Activated CD8-positive, alpha-beta T cell treated with anti-CD3 and anti-CD28 coated beads, Interleukin-2, amount 10 ng/mL, durations not matched to agents 7 days and 5 days (primary cell): ENCODE measurements around the gene TNS4. TPM values are rescaled to one million over a fixed set of nuclear protein-coding genes. Genes with fewer than 3 reads are reported as not detected.

Experiments
- ATAC-seq: fragments of 150-1000 bp; cut with Tn5 transposase; one replicate; pipeline ENCODE4 v1.10.0; 2021; ENCODE audit warnings: moderate library complexity
- CTCF ChIA-PET: fragments of 350-600 bp; sonication (Branson Sonifier 250); formaldehyde crosslinking; loops from one replicate; lab custom pipeline; 2021; ENCODE audit warnings: antibody characterized with exemption; lab: Charles Lee
- POLR2A ChIA-PET: fragments of 350-600 bp; sonication (Branson Sonifier 250); formaldehyde crosslinking; loops from one replicate; lab custom pipeline; 2021; ENCODE audit warnings: antibody characterized with exemption; lab: Charles Lee
- DNase-seq: peaks from one replicate; pipeline ENCODE4 v3.0.0-alpha.2; 2020
- H3K27ac Mint-ChIP-seq: one replicate; pipeline ENCODE4 v1.8.0; 2021; ENCODE audit warnings: mild to moderate bottlenecking, mixed read lengths
- H3K27me3 Mint-ChIP-seq: one replicate; pipeline ENCODE4 v1.8.0; 2021; ENCODE audit warnings: low read depth, mixed read lengths
- H3K36me3 Mint-ChIP-seq: one replicate; pipeline ENCODE4 v1.8.0; 2021; ENCODE audit warnings: low read depth, mixed read lengths
- H3K4me1 Mint-ChIP-seq: one replicate; pipeline ENCODE4 v1.8.0; 2021; ENCODE audit warnings: low read depth, mixed read lengths
- H3K4me3 Mint-ChIP-seq: one replicate; pipeline ENCODE4 v1.8.0; 2021; ENCODE audit warnings: mild to moderate bottlenecking, mixed read lengths
- H3K9me3 Mint-ChIP-seq: one replicate; pipeline ENCODE4 v1.8.0; 2022; ENCODE audit warnings: mixed read lengths; ENCODE audit not compliant: insufficient read depth
- total RNA-seq, 2 experiments: library from RNA; stranded (reverse); gene quantifications; one replicate each; pipeline ENCODE4 v1.2.3, GENCODE V29; 2021

The TNS4 gene
- total RNA-seq, 2 experiments from 2014 or later: 8.4 to 9.0 TPM

DNA sequence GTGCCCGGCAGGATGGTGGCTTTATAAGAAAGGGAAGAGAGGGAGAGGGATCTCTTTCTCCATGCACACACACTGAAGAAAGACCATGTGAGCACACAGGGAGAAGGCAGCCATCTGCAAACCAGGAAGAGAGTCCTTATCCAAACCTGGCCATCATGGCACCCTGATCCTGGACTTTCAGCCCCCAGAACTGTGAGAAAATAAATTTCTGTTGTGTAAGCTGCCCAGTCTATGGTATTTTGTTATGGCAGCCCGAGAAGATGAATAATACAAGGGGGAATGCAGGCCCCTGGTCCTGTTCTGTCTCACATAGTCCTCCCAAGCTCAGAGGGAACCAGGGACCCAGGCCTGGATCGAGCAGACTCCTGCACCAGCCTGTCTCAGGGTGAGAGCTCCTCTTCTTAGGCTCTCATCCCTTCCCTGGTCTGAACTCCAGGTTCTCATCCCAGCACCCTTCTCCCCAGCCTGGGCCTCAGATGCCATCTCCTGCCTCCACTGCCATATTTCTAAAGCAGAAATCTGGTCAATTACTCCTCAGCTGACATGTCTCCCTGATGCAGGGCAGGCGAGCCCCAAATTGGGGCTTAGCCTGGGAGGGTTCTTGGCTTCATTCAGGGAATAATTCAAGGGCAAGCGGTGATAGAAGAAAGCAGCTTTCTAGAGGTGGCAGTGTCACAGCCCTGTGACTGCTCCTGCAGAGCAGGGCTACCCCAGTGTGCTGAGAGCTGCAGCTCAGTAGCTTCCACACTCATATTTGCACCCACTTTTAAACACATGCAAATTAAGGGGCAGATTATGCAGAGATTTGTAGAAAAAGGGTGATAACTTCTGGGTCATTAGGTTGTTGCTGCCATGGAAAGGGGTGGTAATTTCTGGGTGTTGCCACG is 29.3 kb downstream of the TNS4 start:
- Mint-ChIP-seq H3K36me3 (peaks cover 2% of the 10 kb centered on the region), H3K27me3 (peaks cover 5% of the 10 kb centered on the region), H3K4me3 (no peak overlapping the region), H3K27ac (no peak overlapping the region), H3K9me3 (no peaks in the 10 kb centered on the region), H3K4me1 (peaks cover 17% of the 10 kb centered on the region)
- POLR2A ChIA-PET: interaction anchor here (1.2 to 1.6 kb wide), 3 partner anchors 8 to 60 kb away, joined by 3 to 4 read pairs (median 3); no protein-coding TSS in a partner anchor
- CTCF ChIA-PET: interaction anchor here (1.0 to 1.5 kb wide), 2 partner anchors 60 to 61 kb away, joined by 3 read pairs; no protein-coding TSS in a partner anchor
- DNase-seq: no peak
- no peak for ATAC-seq

DNA sequence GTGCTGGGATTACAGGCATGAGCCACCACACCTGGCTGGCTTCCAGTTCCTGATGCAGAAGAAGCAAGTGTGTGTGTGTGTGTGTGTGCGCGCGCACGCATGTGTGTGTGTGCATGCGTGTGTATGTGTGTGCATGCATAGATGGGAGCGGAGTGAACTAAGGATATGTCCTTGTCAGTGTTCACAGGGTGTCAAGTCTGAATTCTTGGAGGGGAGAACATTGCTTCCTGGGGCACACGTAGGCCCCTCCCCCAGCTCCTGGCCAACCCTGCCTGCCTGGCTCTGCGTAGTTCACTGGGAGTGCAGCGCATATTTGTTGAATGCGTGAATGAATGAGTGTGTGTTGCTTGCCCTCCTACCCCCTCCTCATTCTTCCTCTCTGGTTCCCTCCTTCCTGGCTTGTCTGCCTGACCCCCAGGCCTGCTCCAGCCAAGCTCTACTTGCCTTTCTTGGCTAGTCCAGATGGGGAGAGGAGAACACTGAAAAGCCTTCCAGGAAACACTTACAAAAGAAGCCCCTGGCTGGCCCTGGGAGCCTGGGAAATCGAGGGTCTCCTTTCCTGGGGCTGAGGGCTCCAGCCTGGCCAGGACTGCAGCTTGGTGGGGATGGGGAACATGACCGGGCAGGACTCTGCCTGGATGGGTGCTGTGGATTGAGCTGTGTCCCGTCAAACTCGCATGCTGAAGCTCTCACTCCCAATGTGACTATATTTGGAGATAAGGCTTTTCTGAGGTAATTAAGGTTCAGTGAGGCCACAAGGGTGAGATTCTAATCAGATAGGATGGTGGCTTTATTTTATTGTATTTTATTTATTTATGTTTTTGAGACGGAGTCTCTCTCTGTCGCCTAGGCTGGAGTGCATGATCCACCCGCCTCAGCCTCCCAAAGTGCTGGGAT is 30.2 kb downstream of the TNS4 start:
- DNase-seq: no peak
- no peaks in the 10 kb centered on the region for H3K36me3 Mint-ChIP-seq
- ChIA-PET POLR2A (interaction anchor here (0.6 to 1.6 kb wide), 4 partner anchors 9 to 276 kb away, joined by 3 to 4 read pairs (median 3); no protein-coding TSS in a partner anchor), CTCF (interaction anchor here (1.5 kb wide), 2 partner anchors 30 to 61 kb away, joined by 3 to 4 read pairs; no protein-coding TSS in a partner anchor)
- ATAC-seq: no peak
- H3K27me3 Mint-ChIP-seq: peaks cover 9% of the 10 kb centered on the region
- H3K27ac Mint-ChIP-seq: no peak overlapping the region
- peaks cover 15% of the 10 kb centered on the region for H3K4me1 Mint-ChIP-seq
- H3K9me3 Mint-ChIP-seq: no peaks in the 10 kb centered on the region
- H3K4me3 Mint-ChIP-seq: no peak overlapping the region

DNA sequence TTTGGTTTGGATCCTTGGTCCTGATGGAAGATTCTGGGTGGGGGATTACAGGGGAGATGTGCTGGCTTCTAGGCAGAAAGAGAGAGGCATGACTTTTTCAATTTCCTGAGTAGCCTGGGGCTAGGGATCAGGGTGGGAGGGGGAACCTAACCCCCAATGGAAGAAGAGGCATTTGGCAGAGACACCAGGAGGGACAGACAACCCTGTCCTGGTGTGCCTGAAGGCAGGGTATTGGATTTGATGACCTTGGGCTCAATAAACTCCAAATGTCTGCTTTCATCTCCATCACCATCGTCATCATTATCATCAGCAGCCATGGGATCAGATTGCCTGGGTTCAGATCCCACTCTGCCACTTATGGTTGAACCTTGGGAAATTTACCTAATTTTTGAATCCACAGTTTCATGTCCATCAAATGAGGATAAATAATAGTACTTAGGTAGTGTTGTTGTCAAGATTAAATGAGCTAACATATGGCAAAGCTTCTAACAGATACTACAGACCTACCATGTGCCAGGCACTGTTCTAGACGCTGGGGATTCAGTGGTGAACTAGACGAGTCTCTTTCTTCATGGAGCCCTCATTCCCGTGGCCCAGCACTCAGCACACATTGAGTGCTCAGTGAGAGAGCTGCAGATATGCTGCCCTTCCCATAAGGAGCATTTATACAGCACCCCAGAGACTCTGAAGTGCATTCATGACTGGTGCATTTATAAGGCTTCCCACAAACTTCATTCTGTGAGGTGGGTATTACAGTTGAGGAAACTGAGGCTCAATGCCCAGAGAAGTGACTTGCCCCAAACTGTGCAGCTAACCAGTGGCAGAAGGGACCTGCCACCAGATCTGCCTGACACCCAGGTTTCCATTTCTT is 31.4 kb downstream of the TNS4 start:
- Mint-ChIP-seq H3K27me3 (peaks cover 14% of the 10 kb centered on the region), H3K9me3 (no peaks in the 10 kb centered on the region), H3K4me3 (no peak overlapping the region), H3K27ac (no peak overlapping the region), H3K4me1 (peaks cover 7% of the 10 kb centered on the region), H3K36me3 (no peaks in the 10 kb centered on the region)
- ChIA-PET CTCF (interaction anchor here (0.5 to 1.5 kb wide), 2 partner anchors 29 to 270 kb away, joined by 4 read pairs; no protein-coding TSS in a partner anchor), POLR2A (no interaction called here)
- ATAC-seq (no peak), DNase-seq (no peak)

DNA sequence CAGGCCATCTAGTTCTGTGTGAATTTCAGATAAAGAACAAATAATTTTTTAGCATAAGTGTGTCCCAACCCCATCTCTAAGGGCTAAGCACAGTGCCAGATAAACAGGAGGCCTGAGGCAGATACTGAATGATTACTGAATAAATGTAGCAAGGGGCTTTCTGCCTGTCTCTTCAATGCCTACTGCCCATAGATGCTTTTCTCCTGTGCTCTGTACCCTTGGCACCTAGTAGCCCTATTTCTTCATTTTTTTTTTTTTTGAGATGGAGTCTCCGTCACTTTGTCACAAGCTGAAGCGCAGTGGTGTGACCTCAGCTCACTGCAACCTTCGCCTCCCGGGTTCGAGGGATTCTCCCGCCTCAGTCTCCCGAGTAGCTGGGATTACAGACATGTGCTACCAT is 32.9 kb downstream of the TNS4 start:
- Mint-ChIP-seq H3K27ac (no peak overlapping the region), H3K4me1 (peaks cover 7% of the 10 kb centered on the region), H3K9me3 (no peaks in the 10 kb centered on the region), H3K27me3 (peaks cover 14% of the 10 kb centered on the region), H3K36me3 (no peaks in the 10 kb centered on the region), H3K4me3 (no peak overlapping the region)
- ChIA-PET POLR2A (interaction anchor here (0.6 kb wide), 2 partner anchors 63 to 65 kb away, joined by 5 read pairs; no protein-coding TSS in a partner anchor), CTCF (interaction anchor here (1.8 kb wide), 1 partner anchor 92 kb away, joined by 4 read pairs; no protein-coding TSS in a partner anchor)
- DNase-seq (no peak), ATAC-seq (no peak)

DNA sequence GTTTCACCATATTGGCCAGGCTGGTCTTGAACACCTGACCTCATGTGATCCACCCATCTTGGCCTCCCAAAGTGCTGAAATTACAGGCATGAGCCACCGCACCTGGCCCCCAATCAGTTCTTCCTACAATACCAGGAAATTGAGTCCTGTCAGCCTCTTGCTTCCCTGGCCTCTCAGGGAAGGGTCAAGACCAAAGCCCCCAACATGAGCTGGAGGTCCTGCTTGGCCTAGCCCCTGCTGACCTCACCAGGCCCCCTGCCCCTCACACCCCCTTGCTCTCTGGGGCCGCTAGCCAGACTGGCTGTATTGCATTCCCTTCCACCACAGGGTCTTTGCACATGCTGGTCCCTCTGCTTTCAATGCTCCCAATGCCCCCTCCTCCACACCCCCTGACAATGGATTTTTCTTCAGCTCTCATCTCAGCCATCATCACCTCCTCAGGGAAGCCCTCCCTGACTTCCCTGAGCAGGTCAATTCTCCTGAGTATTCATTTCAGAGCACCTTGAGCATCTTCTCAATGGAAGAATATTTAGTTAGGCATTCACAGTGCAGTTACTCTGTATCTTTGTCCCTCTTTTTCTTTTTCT is 34.0 kb downstream of the TNS4 start:
- H3K4me3 Mint-ChIP-seq: no peak overlapping the region
- no peaks in the 10 kb centered on the region for H3K36me3 Mint-ChIP-seq
- H3K9me3 Mint-ChIP-seq: no peaks in the 10 kb centered on the region
- no peak overlapping the region for H3K27ac Mint-ChIP-seq
- ChIA-PET POLR2A (no interaction called here), CTCF (interaction anchor here (0.9 to 1.8 kb wide), 3 partner anchors 9 to 93 kb away, joined by 3 to 10 read pairs (median 4); partner anchors contain the start of gene IGFBP4)
- H3K4me1 Mint-ChIP-seq: peaks cover 7% of the 10 kb centered on the region
- DNase-seq (no peak), ATAC-seq (no peak)
- peaks cover 14% of the 10 kb centered on the region for H3K27me3 Mint-ChIP-seq

DNA sequence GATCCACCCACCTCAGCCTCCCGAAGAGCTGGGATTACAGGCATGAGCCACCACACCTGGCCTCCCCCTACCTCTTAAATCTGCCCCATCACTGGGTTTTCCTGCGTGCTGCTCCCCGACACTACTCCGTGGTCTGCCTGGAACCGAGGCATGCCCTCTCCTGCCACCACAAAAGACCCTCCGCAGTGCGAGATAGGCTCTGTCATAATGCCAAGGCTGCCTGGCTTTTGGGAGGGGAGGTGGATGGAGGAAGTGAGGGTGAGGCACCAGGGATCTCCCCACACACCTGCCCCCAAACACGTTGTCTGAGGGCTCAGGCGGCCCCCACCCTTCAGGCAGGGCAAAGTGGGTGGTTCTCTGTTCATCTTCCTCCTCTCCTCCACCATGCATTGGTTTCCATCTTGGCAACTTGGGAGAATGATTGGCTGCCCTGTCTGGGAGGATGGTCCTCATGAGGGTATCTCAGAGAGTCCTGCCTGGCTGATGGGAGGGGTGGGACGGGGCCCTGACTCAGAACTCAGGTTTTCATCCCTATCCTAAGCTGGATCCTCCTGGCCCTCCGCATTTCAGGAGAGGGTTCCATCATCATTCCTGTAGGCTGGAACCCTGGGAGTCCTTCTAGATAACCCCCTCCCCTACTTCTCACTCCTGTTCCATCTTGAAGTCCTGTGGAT is 35.0 kb downstream of the TNS4 start:
- H3K27me3 Mint-ChIP-seq: peaks cover 14% of the 10 kb centered on the region
- ATAC-seq: no peak

DNA sequence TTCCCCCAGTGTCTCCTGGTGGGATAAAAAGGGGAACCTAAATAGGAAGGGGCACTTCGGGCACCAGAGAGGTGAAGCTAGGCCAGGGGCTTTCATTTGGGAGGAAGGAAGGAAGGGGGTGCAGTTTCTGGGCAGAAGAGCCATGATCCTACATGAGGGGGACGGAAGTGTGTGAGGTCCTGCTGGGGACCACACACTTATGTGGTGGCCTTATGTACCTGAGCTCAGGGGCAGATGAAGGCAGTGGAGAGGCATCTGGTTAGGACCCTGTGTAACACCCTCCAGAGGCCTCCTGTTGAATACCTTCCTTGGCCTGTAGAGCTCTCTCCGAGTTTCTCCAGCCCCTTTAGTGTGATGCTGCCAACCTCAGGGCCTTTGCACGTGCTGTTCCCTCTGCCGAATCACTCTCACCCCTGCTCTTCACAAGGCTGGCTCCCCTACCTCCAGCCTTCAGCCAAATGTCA is 37.0 kb downstream of the TNS4 start:
- H3K27ac Mint-ChIP-seq: no peak overlapping the region
- no peaks in the 10 kb centered on the region for H3K36me3 Mint-ChIP-seq
- CTCF ChIA-PET: interaction anchor here (0.9 to 1.2 kb wide), 3 partner anchors 12 to 73 kb away, joined by 3 to 7 read pairs (median 3); no protein-coding TSS in a partner anchor

More for the DNA sequence above, 35.0 kb downstream of the TNS4 start:
- POLR2A ChIA-PET: no interaction called here
- peaks cover 7% of the 10 kb centered on the region for H3K4me1 Mint-ChIP-seq
- H3K4me3 Mint-ChIP-seq: no peak overlapping the region
- H3K36me3 Mint-ChIP-seq: no peaks in the 10 kb centered on the region
- no peak for DNase-seq
- no peak overlapping the region for H3K27ac Mint-ChIP-seq
- CTCF ChIA-PET: interaction anchor here (0.8 to 1.7 kb wide), 2 partner anchors 10 to 16 kb away, joined by 4 to 10 read pairs; no protein-coding TSS in a partner anchor
- H3K9me3 Mint-ChIP-seq: no peaks in the 10 kb centered on the region

DNA sequence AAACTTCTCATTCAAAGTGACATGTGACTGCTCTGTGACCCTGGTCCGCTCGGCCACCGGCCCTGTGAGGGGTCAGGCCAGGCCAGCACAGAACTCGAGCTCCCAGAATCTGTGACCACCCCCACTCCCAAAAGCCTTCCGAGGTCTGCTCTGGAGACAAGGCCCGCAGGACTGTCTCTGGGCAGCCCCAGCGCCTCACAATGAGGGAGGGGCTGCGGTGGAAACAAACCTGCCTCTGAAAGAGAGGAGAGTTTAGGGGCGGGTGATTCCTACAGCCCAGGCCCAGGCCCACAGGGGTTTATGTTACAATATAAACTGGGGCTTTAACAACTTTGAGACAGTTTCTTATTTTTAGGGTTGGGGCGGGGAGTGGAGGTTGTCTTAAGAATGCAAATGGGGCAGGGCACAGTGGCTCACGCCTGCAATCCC is 38.3 kb downstream of the TNS4 start:
- no peak for DNase-seq
- no peaks in the 10 kb centered on the region for H3K36me3 Mint-ChIP-seq
- H3K9me3 Mint-ChIP-seq: no peaks in the 10 kb centered on the region
- ChIA-PET POLR2A (interaction anchor here (0.9 to 1.3 kb wide), 2 partner anchors 69 to 70 kb away, joined by 3 to 5 read pairs; no protein-coding TSS in a partner anchor), CTCF (interaction anchor here (0.6 kb wide), 1 partner anchor 24 kb away, joined by 3 read pairs; no protein-coding TSS in a partner anchor)
- no peak overlapping the region for H3K4me3 Mint-ChIP-seq
- H3K27me3 Mint-ChIP-seq: peaks cover 9% of the 10 kb centered on the region
- H3K4me1 Mint-ChIP-seq: peaks cover 7% of the 10 kb centered on the region
- H3K27ac Mint-ChIP-seq: no peak overlapping the region
- ATAC-seq: no peak

More for the DNA sequence above, 37.0 kb downstream of the TNS4 start:
- no peaks in the 10 kb centered on the region for H3K9me3 Mint-ChIP-seq
- H3K4me3 Mint-ChIP-seq: no peak overlapping the region
- peaks cover 7% of the 10 kb centered on the region for H3K4me1 Mint-ChIP-seq
- DNase-seq: no peak
- POLR2A ChIA-PET: no interaction called here
- no peak for ATAC-seq
- H3K27me3 Mint-ChIP-seq: peaks cover 9% of the 10 kb centered on the region

DNA sequence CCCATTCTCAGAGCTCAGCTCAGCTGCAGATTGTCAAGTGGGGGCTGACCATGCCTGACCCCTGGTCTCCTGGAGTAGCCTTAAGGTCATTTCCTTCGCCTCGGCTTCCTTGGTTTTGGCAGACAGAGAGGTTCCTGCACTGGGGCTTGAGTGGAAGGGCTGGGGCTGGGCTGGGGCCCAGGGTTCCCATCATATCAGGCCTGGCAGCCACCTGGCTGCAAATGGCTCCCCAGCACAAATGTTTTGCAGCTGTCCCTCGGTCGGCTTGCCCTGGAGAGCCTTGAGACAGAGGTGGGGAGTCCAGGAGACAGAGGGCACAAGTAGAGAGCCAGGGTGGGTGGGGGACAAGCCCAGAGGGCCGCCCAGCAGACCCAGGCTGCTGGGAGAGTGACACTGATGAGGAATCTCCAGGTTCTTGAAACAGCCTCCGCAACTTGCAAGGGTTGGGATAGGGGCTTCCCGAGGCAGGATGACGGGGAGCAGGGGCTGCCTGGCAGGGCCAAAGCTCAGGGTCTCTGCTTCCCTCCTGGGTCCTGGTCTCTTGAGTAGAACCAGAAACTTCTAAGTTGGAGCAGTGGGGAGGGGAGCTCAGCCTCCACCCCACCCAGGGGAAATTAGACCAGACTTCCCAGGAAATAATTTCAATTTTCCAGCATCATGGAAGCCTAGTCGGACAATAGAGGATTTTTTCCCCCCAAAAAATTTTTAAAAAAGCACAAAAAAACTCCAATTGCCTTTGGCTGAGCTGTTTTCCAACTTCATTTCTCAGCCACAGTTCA is 38.9 kb downstream of the TNS4 start:
- H3K36me3 Mint-ChIP-seq: peaks cover under 1% of the 10 kb centered on the region
- H3K27me3 Mint-ChIP-seq: peaks cover 9% of the 10 kb centered on the region
- CTCF ChIA-PET: interaction anchor here (0.6 kb wide), 1 partner anchor 23 kb away, joined by 3 read pairs; no protein-coding TSS in a partner anchor
- POLR2A ChIA-PET: interaction anchor here (0.9 to 1.3 kb wide), 2 partner anchors 69 to 71 kb away, joined by 3 to 5 read pairs; no protein-coding TSS in a partner anchor
- peaks cover 9% of the 10 kb centered on the region for H3K4me1 Mint-ChIP-seq
- no peak for DNase-seq
- no peak overlapping the region for H3K27ac Mint-ChIP-seq
- no peak overlapping the region for H3K4me3 Mint-ChIP-seq
- H3K9me3 Mint-ChIP-seq: no peaks in the 10 kb centered on the region
- no peak for ATAC-seq
